Small intestine (tissue), 7 donors: ENCODE measurements around the gene LILRB4. TPM values are rescaled to one million over a fixed set of nuclear protein-coding genes. Genes with fewer than 3 reads are reported as not detected.

Experiments used
- DNase-seq, 2 donors: peaks; one replicate each; pipeline versions ENCODE4 v3.0.0 to v3.0.0-alpha.2; 2013
- FAIRE-seq: peaks from 2 replicates; lab custom pipeline; 2012; peaks lifted over from hg19 to GRCh38; lab: Jason Lieb, UNC
- H3K27ac ChIP-seq, 3 donors: one replicate each; pipeline ENCODE4 v1.5.1; 2013; ENCODE audit warnings: low read length in 2 of 3, mild to moderate bottlenecking in 2 of 3, control low read depth in 1 of 3, inconsistent platforms in 1 of 3, low read depth in 1 of 3, moderate library complexity in 1 of 3
- H3K27me3 ChIP-seq, 3 donors: one replicate each; pipeline ENCODE4 v1.6.1; 2013; ENCODE audit warnings: low read length in 3 of 3, inconsistent platforms in 1 of 3; ENCODE audit not compliant: control insufficient read depth in 3 of 3, insufficient read depth in 3 of 3
- H3K36me3 ChIP-seq, 3 donors: one replicate each; pipeline ENCODE4 v1.6.1; 2013; ENCODE audit warnings: low read length in 3 of 3, inconsistent platforms in 1 of 3, low read depth in 1 of 3, mild to moderate bottlenecking in 1 of 3, moderate library complexity in 1 of 3; ENCODE audit not compliant: control insufficient read depth in 3 of 3, insufficient read depth in 2 of 3
- H3K4me1 ChIP-seq, 3 donors: one replicate each; pipeline ENCODE4 v1.6.1; 2013; ENCODE audit warnings: low read length in 2 of 3, inconsistent platforms in 1 of 3, low read depth in 1 of 3, mild to moderate bottlenecking in 1 of 3, moderate library complexity in 1 of 3; ENCODE audit not compliant: control insufficient read depth in 3 of 3, insufficient read depth in 2 of 3
- H3K4me3 ChIP-seq, 3 donors: one replicate each; pipeline ENCODE4 v1.5.1; 2013; ENCODE audit warnings: low read length in 3 of 3, control low read depth in 1 of 3, inconsistent platforms in 1 of 3, low read depth in 1 of 3, mild to moderate bottlenecking in 1 of 3, moderate library complexity in 1 of 3
- H3K9me3 ChIP-seq, 2 donors: one replicate each; pipeline ENCODE4 v1.6.1; 2013; ENCODE audit warnings: low read depth in 1 of 2, low read length in 1 of 2; ENCODE audit not compliant: control insufficient read depth in 2 of 2, insufficient read depth in 1 of 2
- WGBS, 3 donors: extraction: QIAGEN DNeasy Blood & Tissue Kit; methylation state at CpG; one replicate each; pipeline ENCODE4 v1.1.7; 2013; 5-methylcytosine and 5-hydroxymethylcytosine counted together
- polyA plus RNA-seq, 4 donors: library from polyadenylated mRNA; stranded (reverse) in 3 of 4; unstranded in 1 of 4; fragments of 200-250 nt in 3 of 4; fragments of 120-200 nt in 1 of 4; gene quantifications; one replicate each; pipeline versions ENCODE4 v1.2.1 to v1.2.3, GENCODE V29; 2013
- donor health status: healthy with polysubstance abuse.
- donor health status: control.
- donor health status: control.
- donor health status: Bipolar disorder and iron deficiency.
- donor health status: healthy.

The LILRB4 gene
- polyA plus RNA-seq, 4 donors: 1.1 to 4.6 (median 2.9) TPM

DNA sequence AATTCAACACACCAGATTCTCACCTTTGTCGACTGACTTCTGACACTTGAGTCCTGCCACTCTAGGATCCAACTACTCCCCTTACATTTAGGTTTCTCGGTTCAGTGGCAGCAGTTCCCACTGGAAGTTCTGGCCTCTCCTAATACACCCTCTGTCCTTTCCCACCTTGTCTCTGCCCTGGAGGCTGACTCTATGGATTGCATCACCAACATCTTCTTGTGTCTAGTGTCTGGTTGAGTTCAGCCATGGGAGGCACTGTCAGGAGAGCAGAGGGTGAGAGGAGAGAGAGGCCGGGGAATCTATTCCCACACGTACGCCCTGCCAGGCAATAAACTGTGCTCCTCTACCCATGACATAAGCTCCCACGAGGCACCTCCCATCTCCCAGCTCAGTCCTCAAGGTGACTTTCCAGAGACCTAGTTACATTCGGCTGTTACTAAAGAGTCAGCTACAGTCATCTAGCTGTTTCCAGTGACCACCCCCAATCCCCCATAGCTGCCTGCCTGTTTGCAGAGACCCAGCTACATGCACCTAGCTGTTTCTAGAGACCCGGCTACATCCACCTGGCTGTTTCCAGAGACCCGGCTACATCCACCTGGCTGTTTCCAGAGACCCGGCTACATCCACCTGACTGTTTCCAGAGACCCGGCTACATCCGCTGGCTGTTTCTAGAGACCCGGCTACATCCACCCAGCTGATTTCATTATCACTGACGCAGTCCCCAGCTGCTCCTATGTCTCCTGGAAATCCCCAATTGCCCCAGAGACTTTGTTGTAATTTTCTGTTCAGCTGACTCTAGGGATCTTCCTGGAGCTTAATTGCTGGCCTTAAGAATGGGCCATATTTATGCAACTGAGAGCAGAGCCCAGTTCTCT lies 8.1 kb upstream of the LILRB4 start:
- 65 to 74% (median 69%) methylated on average over 14 of the region's 14 CpGs for WGBS, 3 donors
- FAIRE-seq: no peak
- no peak for DNase-seq

DNA sequence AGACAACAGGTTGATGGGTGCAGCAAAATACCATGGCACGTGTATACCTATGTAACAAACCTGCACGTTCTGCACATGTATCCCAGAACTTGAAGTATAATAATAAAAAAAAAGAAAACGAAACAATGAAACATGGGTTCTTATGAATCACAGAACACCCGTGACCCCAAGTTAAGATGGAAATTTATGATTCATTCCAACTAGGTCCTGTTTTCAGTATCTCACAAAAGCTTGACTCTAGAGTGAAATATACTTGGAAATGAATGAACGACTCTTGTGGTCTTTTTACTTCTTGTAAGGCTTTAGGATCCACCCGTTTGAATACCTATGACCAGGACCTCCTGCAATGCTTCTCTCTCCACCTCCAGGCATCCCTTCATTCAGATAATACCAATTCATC lies 3.5 kb upstream of the LILRB4 start:
- no peaks in the 10 kb centered on the region for H3K27me3 ChIP-seq
- no peak overlapping the region for H3K27ac ChIP-seq
- DNase-seq: no peak
- no peak for FAIRE-seq
- H3K4me3 ChIP-seq: no peak overlapping the region
- 75 to 80% (median 79%) methylated on average over 6 of the region's 6 CpGs for WGBS, 3 donors
- peaks cover 0 to 3% of the 10 kb centered on the region in 2 donors for H3K9me3 ChIP-seq
- H3K36me3 ChIP-seq: no peaks in the 10 kb centered on the region
- no peaks in the 10 kb centered on the region for H3K4me1 ChIP-seq

More for the DNA sequence above, 8.1 kb upstream of the LILRB4 start:
- Histone ChIP-seq H3K9me3 (no peaks in the 10 kb centered on the region), H3K36me3 (no peaks in the 10 kb centered on the region), H3K4me1 (no peaks in the 10 kb centered on the region), H3K4me3 (no peak overlapping the region), H3K27ac (no peak overlapping the region), H3K27me3 (peaks cover 0 to 1% (median 0%) of the 10 kb centered on the region in 3 donors)

DNA sequence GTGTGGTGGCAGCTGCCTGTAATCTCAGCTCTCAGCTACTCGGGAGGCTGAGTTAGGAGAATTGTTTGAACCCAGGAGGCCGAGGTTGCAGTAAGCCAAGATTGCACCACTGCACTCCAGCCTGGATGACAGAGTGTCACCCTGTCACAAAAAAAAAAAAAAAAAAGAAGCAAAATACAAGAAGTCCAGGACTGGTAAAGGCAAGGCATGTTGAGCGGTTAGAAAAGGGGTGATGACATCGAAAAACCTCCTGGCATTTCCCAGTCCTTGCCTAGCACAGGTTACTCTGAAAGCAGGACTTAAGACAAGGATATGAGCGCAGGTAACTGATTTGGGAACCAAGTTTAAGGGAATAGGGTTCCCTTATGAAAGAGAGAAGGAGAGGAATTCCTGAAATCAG lies 2.5 kb upstream of the LILRB4 start:
- 76 to 85% (median 80%) methylated on average over 5 of the region's 5 CpGs for WGBS, 3 donors
- H3K4me1 ChIP-seq: no peaks in the 10 kb centered on the region
- FAIRE-seq: no peak
- DNase-seq: no peak
- H3K4me3 ChIP-seq: no peak overlapping the region
- no peaks in the 10 kb centered on the region for H3K27me3 ChIP-seq
- no peaks in the 10 kb centered on the region for H3K36me3 ChIP-seq
- H3K9me3 ChIP-seq: peaks cover 0 to 3% of the 10 kb centered on the region in 2 donors
- H3K27ac ChIP-seq: no peak overlapping the region

DNA sequence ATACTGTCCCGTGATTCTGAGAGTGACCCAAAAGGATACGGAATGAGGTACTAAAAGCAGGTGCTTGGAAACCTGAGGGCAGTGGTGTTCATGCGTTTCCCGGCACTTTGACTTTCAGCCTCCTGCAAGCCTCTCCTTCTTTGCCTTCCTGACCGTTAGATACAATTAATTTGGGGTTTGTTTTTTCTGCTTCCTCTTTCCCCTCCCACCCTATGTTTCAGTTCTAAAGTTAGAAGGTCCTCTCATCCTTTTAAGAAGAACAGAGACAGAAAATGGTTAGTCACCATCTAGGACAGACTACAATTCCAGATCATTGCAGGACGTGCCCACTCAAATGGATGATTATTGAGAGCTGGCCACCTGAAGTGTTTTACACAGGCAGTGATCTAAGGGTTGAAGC lies 1.8 kb upstream of the LILRB4 start:
- Histone ChIP-seq H3K4me3 (no peak overlapping the region), H3K9me3 (peaks cover 0 to 9% of the 10 kb centered on the region in 2 donors), H3K4me1 (no peaks in the 10 kb centered on the region), H3K27ac (no peak overlapping the region), H3K27me3 (no peaks in the 10 kb centered on the region), H3K36me3 (no peaks in the 10 kb centered on the region)
- DNase-seq (no peak), FAIRE-seq (no peak)
- 64 to 85% (median 66%) methylated on average over 6 of the region's 6 CpGs for WGBS, 3 donors

DNA sequence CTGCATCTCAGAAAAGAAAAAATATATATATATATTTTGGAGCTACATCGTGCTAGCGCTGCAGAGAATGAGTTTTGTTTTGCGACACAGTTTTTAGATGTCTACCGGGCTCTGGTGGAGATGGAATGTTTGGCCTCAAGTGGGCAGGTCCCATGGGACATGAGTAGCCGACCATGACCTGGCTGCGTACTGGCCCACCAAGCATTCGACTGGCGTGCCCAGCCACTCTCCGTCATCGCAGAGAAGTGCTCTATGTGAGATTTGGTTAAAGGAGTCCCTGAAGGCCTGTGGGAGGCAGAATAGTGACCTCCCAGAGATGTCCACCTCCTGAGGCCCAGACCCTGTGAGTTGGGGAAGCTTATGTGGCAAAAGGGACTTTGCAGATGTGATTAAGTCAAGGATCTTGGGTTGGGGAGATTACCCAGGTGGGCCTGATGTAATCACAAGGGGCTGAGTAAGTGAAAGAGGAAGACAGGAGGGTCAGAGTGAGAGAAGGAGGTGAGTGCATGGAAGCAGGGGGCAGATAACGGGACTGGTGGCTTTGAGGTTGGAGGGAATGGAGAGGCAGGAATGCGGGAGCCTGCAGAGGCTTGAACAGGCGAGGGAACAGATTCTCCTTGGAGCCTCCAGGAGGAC lies 821 bp upstream of the LILRB4 start:
- Histone ChIP-seq H3K9me3 (peaks cover 0 to 14% of the 10 kb centered on the region in 2 donors), H3K36me3 (no peaks in the 10 kb centered on the region), H3K4me3 (no peak overlapping the region), H3K27me3 (no peaks in the 10 kb centered on the region), H3K4me1 (no peaks in the 10 kb centered on the region), H3K27ac (no peak overlapping the region)
- DNase-seq (no peak), FAIRE-seq (no peak)
- WGBS, 3 donors: 84 to 87% (median 85%) methylated on average over 13 of the region's 13 CpGs

DNA sequence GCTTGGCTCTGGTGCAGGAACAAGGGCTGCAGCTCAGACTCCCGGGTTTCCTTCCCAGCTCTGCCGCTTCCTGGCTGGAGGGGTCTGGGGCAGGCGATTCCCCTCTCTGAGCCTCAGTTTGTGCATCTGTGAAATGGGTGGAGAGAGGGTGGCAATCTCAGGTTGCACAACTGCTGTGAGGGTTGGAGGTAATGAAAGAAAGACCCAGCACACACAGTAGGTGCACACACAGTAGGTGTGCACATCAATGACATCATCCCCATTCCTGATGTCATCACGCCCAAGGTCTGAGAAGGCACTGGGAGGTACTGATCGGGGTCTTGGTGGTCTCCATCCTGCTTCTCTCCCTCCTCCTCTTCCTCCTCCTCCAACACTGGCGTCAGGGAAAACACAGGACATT lies 2.7 kb downstream of the LILRB4 start:
- H3K27me3 ChIP-seq: peaks cover 0 to 3% (median 0%) of the 10 kb centered on the region in 3 donors
- no peaks in the 10 kb centered on the region for H3K4me1 ChIP-seq
- DNase-seq (no peak), FAIRE-seq (no peak)
- peaks cover 0 to 14% of the 10 kb centered on the region in 2 donors for H3K9me3 ChIP-seq
- no peak overlapping the region for H3K4me3 ChIP-seq
- no peaks in the 10 kb centered on the region for H3K36me3 ChIP-seq
- no peak overlapping the region for H3K27ac ChIP-seq
- WGBS, 3 donors: 81% methylated on average over 6 of the region's 6 CpGs

DNA sequence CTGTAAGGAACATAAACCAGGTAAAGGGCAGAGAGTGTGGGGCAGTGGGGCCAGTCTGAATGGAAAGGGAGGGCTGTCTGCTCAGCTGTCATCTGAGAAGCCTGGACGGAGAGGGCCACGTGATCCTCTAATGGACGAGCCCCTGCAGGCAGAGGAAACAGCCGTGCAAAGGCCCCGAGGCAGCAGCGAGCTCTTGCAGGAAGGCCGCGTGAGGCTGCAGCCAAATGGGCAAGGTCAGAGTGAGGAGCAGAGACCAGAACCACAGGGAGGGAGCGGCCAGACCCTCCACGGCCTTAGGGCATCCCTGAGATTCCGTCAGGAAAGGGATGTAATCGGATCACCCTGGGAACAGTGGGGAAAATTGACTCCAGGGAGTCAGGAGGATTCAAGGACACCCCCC lies 4.4 kb downstream of the LILRB4 start:
- Histone ChIP-seq H3K27me3 (peaks cover 0 to 6% (median 0%) of the 10 kb centered on the region in 3 donors), H3K27ac (no peak overlapping the region), H3K4me3 (no peak overlapping the region), H3K4me1 (no peaks in the 10 kb centered on the region), H3K9me3 (peaks cover 0 to 14% of the 10 kb centered on the region in 2 donors), H3K36me3 (no peaks in the 10 kb centered on the region)
- 77 to 89% (median 87%) methylated on average over 12 of the region's 12 CpGs for WGBS, 3 donors
- DNase-seq (no peak), FAIRE-seq (no peak)

DNA sequence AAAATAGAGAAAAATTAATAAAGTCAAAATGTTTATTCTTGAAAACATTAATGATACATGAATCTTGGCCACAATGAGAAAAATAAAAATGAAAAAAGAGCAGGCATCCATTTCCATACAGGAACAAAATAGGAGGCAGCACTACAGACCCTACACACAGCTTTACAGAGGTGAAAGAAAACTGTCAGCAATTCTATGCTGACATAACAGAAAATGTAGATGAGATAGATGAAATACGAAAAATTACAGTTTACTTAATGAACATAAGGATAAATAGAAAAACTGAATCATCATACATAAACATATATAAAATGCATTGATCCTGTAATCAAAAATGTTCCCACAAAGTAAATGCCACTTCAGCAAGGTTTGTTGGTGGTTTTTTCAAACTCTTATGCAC lies 5.6 kb downstream of the LILRB4 start:
- DNase-seq: no peak
- FAIRE-seq: no peak
- Histone ChIP-seq H3K27ac (no peak overlapping the region), H3K36me3 (no peaks in the 10 kb centered on the region), H3K4me3 (no peak overlapping the region), H3K4me1 (no peaks in the 10 kb centered on the region), H3K9me3 (peaks cover 0 to 14% of the 10 kb centered on the region in 2 donors), H3K27me3 (peaks cover 0 to 6% (median 0%) of the 10 kb centered on the region in 3 donors)
- WGBS, 3 donors: 52 to 62% (median 57%) methylated on average over 1 of the region's 1 CpG
